ENCODE measurements around the gene HOXA3.

- TF ChIP-seq, protein P1, sequence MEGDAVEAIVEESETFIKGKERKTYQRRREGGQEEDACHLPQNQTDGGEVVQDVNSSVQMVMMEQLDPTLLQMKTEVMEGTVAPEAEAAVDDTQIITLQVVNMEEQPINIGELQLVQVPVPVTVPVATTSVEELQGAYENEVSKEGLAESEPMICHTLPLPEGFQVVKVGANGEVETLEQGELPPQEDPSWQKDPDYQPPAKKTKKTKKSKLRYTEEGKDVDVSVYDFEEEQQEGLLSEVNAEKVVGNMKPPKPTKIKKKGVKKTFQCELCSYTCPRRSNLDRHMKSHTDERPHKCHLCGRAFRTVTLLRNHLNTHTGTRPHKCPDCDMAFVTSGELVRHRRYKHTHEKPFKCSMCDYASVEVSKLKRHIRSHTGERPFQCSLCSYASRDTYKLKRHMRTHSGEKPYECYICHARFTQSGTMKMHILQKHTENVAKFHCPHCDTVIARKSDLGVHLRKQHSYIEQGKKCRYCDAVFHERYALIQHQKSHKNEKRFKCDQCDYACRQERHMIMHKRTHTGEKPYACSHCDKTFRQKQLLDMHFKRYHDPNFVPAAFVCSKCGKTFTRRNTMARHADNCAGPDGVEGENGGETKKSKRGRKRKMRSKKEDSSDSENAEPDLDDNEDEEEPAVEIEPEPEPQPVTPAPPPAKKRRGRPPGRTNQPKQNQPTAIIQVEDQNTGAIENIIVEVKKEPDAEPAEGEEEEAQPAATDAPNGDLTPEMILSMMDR (IDR thresholded peaks at IDR 0.05), result no peak
- no peak for TF ChIP-seq POLR2A (IDR thresholded peaks at IDR 0.05)
Observed at GRCh38 chr7:27099453-27100370, 52.7 kb downstream of the HOXA3 start.

All from esophagus squamous epithelium (tissue), 4 donors.